Left ventricle myocardium inferior (tissue), 1 donor: ENCODE data around the gene MAB21L3. TPM values are rescaled to one million over a fixed set of nuclear protein-coding genes. Genes with fewer than 3 reads are reported as not detected.
A peak's percentile ranks its signal among the peaks of the same experiment; 100 is the strongest.

ENCODE experiments used
- DNase-seq: peaks from one replicate; pipeline ENCODE4 v3.0.0-alpha.2; 2020
- H3K27ac ChIP-seq: fragments of 200-600 bp; replicated peaks from 2 replicates; pipeline ENCODE4 v1.8.0; 2021
- H3K27me3 ChIP-seq: fragments of 200-600 bp; 2 replicates; pipeline ENCODE4 v1.8.0; 2021; ENCODE audit warnings: low read depth
- H3K36me3 ChIP-seq: fragments of 200-600 bp; 2 replicates; pipeline ENCODE4 v1.8.0; 2021
- H3K4me1 ChIP-seq: fragments of 200-600 bp; 2 replicates; pipeline ENCODE4 v1.8.0; 2021
- H3K4me3 ChIP-seq: fragments of 200-600 bp; 2 replicates; pipeline ENCODE4 v1.8.0; 2021; ENCODE audit warnings: mild to moderate bottlenecking, moderate library complexity
- H3K9me3 ChIP-seq: fragments of 200-600 bp; replicated peaks from 2 replicates; pipeline ENCODE4 v1.8.0; 2021
- CTCF ChIP-seq: fragments of 200-600 bp; IDR thresholded peaks from 2 replicates; pipeline ENCODE4 v1.8.0; 2021; ENCODE audit warnings: antibody characterized with exemption, mild to moderate bottlenecking, borderline replicate concordance
- intact Hi-C: fragments of 100-400 bp; cut with micrococcal nuclease; formaldehyde crosslinking; loops from one replicate; pipeline ENCODE4 v1.11.0; 2022
- total RNA-seq: library from RNA; stranded (reverse); fragmentation: NEBNext Ultra II Directional; extraction: Animal tissue kit (Norgen Biotek cat#: 25700); gene quantifications from one replicate; pipeline ENCODE4 v1.2.1, GENCODE V29; 2021
- donor health status: DM: no; HTN: yes; CAD: no; lungs with severe emphysema.

The MAB21L3 gene
- total RNA-seq, 1 donor from 2014 or later, result not detected

GRCh38 chr1:116166011-116166571 is 54.9 kb downstream of the MAB21L3 start:
- no peak for DNase-seq
- H3K9me3 ChIP-seq, result no peaks in the 10 kb centered on the region
- H3K4me1 ChIP-seq, result peaks cover 53% of the 10 kb centered on the region
- no peaks in the 10 kb centered on the region for H3K27me3 ChIP-seq
- intact Hi-C loops, result no loop called here
- no peak overlapping the region for H3K4me3 ChIP-seq
- peak overlapping the region; percentile 85 for H3K27ac ChIP-seq
- TF ChIP-seq CTCF, result no peak
- no peaks in the 10 kb centered on the region for H3K36me3 ChIP-seq

- no peak for TF ChIP-seq CTCF
- Histone ChIP-seq H3K27me3 (no peaks in the 10 kb centered on the region), H3K4me3 (no peak overlapping the region), H3K4me1 (peaks cover 53% of the 10 kb centered on the region), H3K36me3 (no peaks in the 10 kb centered on the region), H3K27ac (peak overlapping the region; percentile 85), H3K9me3 (no peaks in the 10 kb centered on the region)
- intact Hi-C loops, result no loop called here
- no peak for DNase-seq
Measured at GRCh38 chr1:116166655-116167054, 55.5 kb downstream of the MAB21L3 start.

- H3K4me3 ChIP-seq, result peak overlapping the region; percentile 74
- H3K36me3 ChIP-seq, result no peaks in the 10 kb centered on the region
- H3K27me3 ChIP-seq, result no peaks in the 10 kb centered on the region
- peak overlapping the region; percentile 85 for H3K27ac ChIP-seq
- TF ChIP-seq CTCF, result no peak
- no peaks in the 10 kb centered on the region for H3K9me3 ChIP-seq
- intact Hi-C loops, result no loop called here
- no peak for DNase-seq
- H3K4me1 ChIP-seq, result peaks cover 53% of the 10 kb centered on the region
Measured at GRCh38 chr1:116167625-116168276, 56.6 kb downstream of the MAB21L3 start.

GRCh38 chr1:116168277-116169032 is 57.3 kb downstream of the MAB21L3 start:
- H3K27ac ChIP-seq, result peak overlapping the region; percentile 85
- peak; percentile 92 for TF ChIP-seq CTCF
- peak overlapping the region; percentile 74 for H3K4me3 ChIP-seq
- no peaks in the 10 kb centered on the region for H3K27me3 ChIP-seq
- H3K4me1 ChIP-seq, result peaks cover 53% of the 10 kb centered on the region
- DNase-seq, result peak; percentile 83
- intact Hi-C loops, result no loop called here
- no peaks in the 10 kb centered on the region for H3K9me3 ChIP-seq
- H3K36me3 ChIP-seq, result no peaks in the 10 kb centered on the region

DNA sequence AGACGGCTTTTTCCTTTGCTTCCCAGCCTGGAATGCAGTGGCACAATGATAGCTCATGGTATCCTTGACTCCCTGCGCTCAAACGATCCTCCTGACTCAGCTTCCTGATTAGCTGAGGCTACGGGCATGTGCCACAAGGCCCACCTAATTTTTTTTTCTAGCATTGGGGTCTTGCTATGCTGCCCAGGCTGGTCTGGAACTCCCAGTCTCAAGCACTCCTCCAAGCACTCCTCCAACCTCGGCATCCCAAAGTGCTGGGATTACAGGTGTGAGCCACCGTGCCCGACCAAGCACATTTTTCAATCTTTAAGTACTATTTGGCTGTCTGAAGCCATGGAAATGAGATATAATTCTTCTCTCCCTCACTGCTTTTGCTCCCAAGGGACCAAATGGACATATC is 58.7 kb downstream of the MAB21L3 start:
- Histone ChIP-seq H3K4me3 (no peak overlapping the region), H3K36me3 (no peaks in the 10 kb centered on the region), H3K27me3 (no peaks in the 10 kb centered on the region), H3K4me1 (peaks cover 43% of the 10 kb centered on the region), H3K9me3 (no peaks in the 10 kb centered on the region), H3K27ac (no peak overlapping the region)
- intact Hi-C loops, result no loop called here
- no peak for DNase-seq
- TF ChIP-seq CTCF, result no peak
